Adrenal gland (tissue), 5 donors: ENCODE data around the gene TSPAN9.

Experiments used
- CTCF ChIP-seq, 6 experiments: fragments of 450-650 bp in 4 of 6; fragments of 200-600 bp in 2 of 6; sonication (generic) in 1 of 6; IDR thresholded peaks; 1 replicate in 5 of 6; 2 replicates in 1 of 6; pipeline versions ENCODE4 v1.5.1 to v1.8.0; 2016 to 2021; ENCODE audit warnings: antibody characterized with exemption in 6 of 6, mild to moderate bottlenecking in 2 of 6, moderate library complexity in 1 of 6
- POLR2A ChIP-seq, 2 donors: fragments of 450-650 bp; IDR thresholded peaks; one replicate each; pipeline ENCODE4 v1.6.1; 2017; ENCODE audit warnings: antibody characterized with exemption in 2 of 2, mild to moderate bottlenecking in 2 of 2, moderate library complexity in 1 of 2
- donor health status: DM: no; HTN: no; CAD: no.

- TF ChIP-seq CTCF (IDR thresholded peaks at IDR 0.05) (no peak), POLR2A (IDR thresholded peaks at IDR 0.05) (no peak)
Measured at GRCh38 chr12:3231399-3231876, 154.3 kb downstream of the TSPAN9 start.
